Astrocyte (in vitro differentiated cells and primary cell): ENCODE results near the gene WDR6. TPM values are rescaled to one million over a fixed set of nuclear protein-coding genes. Genes with fewer than 3 reads are reported as not detected.

ENCODE experiments used
- DNase-seq: peaks from one replicate; pipeline ENCODE4 v3.0.0-alpha.2; 2010; ENCODE audit warnings: low read depth
- FAIRE-seq: peaks from 2 replicates; lab custom pipeline; 2011; peaks lifted over from hg19 to GRCh38; lab: Jason Lieb, UNC
- H2AFZ ChIP-seq: 2 replicates; pipeline ENCODE4 v1.6.0; 2012; ENCODE audit warnings: low read depth, low read length, inconsistent platforms
- H3K27ac ChIP-seq: 2 replicates; pipeline ENCODE4 v1.5.1; 2011; ENCODE audit warnings: low read depth, low read length, inconsistent platforms
- H3K27me3 ChIP-seq: 2 replicates; pipeline ENCODE4 v1.6.0; 2011; ENCODE audit warnings: low read length, inconsistent platforms; ENCODE audit not compliant: insufficient read depth
- H3K36me3 ChIP-seq: 2 replicates; pipeline ENCODE4 v1.5.1; 2011; ENCODE audit warnings: low read length, inconsistent platforms; ENCODE audit not compliant: insufficient read depth
- H3K4me1 ChIP-seq: 2 replicates; pipeline ENCODE4 v1.5.1; 2011; ENCODE audit warnings: low read length, inconsistent platforms; ENCODE audit not compliant: insufficient read depth
- H3K4me2 ChIP-seq: 2 replicates; pipeline ENCODE4 v1.6.0; 2012; ENCODE audit warnings: low read length, inconsistent platforms
- H3K4me3 ChIP-seq: 2 replicates; pipeline ENCODE4 v1.5.1; 2011; ENCODE audit warnings: low read depth, mild to moderate bottlenecking, low read length, inconsistent platforms; ENCODE audit not compliant: insufficient read depth
- H3K79me2 ChIP-seq: 2 replicates; pipeline ENCODE4 v1.6.0; 2012; ENCODE audit warnings: mild to moderate bottlenecking, low read length, inconsistent platforms; ENCODE audit not compliant: insufficient read depth
- H3K9ac ChIP-seq: 2 replicates; pipeline ENCODE4 v1.6.0; 2012; ENCODE audit warnings: mild to moderate bottlenecking, low read length, inconsistent platforms
- H3K9me3 ChIP-seq: 2 replicates; pipeline ENCODE4 v1.5.1; 2012; ENCODE audit warnings: low read depth, mild to moderate bottlenecking, low read length, inconsistent platforms; ENCODE audit not compliant: insufficient read depth
- H4K20me1 ChIP-seq: 2 replicates; pipeline ENCODE4 v1.6.0; 2012; ENCODE audit warnings: low read length, inconsistent platforms; ENCODE audit not compliant: insufficient read depth
- H3K27ac Mint-ChIP-seq: one replicate; pipeline ENCODE4 v1.8.0; 2021; ENCODE audit warnings: mild to moderate bottlenecking, mixed read lengths; ENCODE audit not compliant: unreplicated experiment
- H3K27me3 Mint-ChIP-seq: one replicate; pipeline ENCODE4 v1.8.0; 2021; ENCODE audit warnings: low read depth, mixed read lengths; ENCODE audit not compliant: unreplicated experiment
- H3K36me3 Mint-ChIP-seq: one replicate; pipeline ENCODE4 v1.8.0; 2021; ENCODE audit warnings: low read depth, mixed read lengths; ENCODE audit not compliant: unreplicated experiment
- H3K4me1 Mint-ChIP-seq: one replicate; pipeline ENCODE4 v1.8.0; 2021; ENCODE audit warnings: low read depth, mixed read lengths; ENCODE audit not compliant: unreplicated experiment
- H3K4me3 Mint-ChIP-seq: one replicate; pipeline ENCODE4 v1.8.0; 2021; ENCODE audit warnings: mild to moderate bottlenecking, moderate library complexity, mixed read lengths; ENCODE audit not compliant: unreplicated experiment
- H3K9me3 Mint-ChIP-seq: one replicate; pipeline ENCODE4 v1.8.0; 2021; ENCODE audit warnings: mild to moderate bottlenecking, mixed read lengths; ENCODE audit not compliant: unreplicated experiment
- CTCF ChIP-seq: IDR thresholded peaks from 2 replicates; pipeline ENCODE4 v1.5.1; 2011; ENCODE audit warnings: low read depth, mild to moderate bottlenecking, inconsistent platforms, low read length, moderate library complexity; ENCODE audit not compliant: insufficient read depth
- EZH2 ChIP-seq: IDR thresholded peaks from 2 replicates; pipeline ENCODE4 v1.6.1; 2012; ENCODE audit warnings: mild to moderate bottlenecking, low read length, inconsistent platforms; ENCODE audit not compliant: insufficient read depth
- total RNA-seq: library from RNA; stranded (reverse); gene quantifications from 2 replicates; pipeline ENCODE4 v1.2.1, GENCODE V29; 2021

Gene WDR6
- total RNA-seq, 1 donor from 2014 or later, result 130 TPM

- no peak for DNase-seq
- Histone ChIP-seq H3K4me2 (no peak overlapping the region), H3K27me3 (no peaks in the 10 kb centered on the region), H3K9me3 (no peaks in the 10 kb centered on the region), H3K79me2 (no peaks in the 10 kb centered on the region), H3K4me1 (no peaks in the 10 kb centered on the region), H2AFZ (no peak overlapping the region), H3K9ac (no peak overlapping the region), H3K27ac (no peak overlapping the region), H4K20me1 (peaks cover 19% of the 10 kb centered on the region), H3K4me3 (no peak overlapping the region), H3K36me3 (peaks cover 43% of the 10 kb centered on the region)
- Mint-ChIP-seq H3K4me3 (no peak overlapping the region), H3K27me3 (no peaks in the 10 kb centered on the region), H3K4me1 (peaks cover 7% of the 10 kb centered on the region), H3K9me3 (no peaks in the 10 kb centered on the region), H3K36me3 (peaks cover 28% of the 10 kb centered on the region), H3K27ac (no peak overlapping the region)
- TF ChIP-seq EZH2 (no peak), CTCF (no peak)
- no peak for FAIRE-seq
Measured at GRCh38 chr3:48982016-48982415, 25.2 kb upstream of the WDR6 start.

GRCh38 chr3:48982686-48983085, 24.5 kb upstream of the WDR6 start:
- peaks cover 40% of the 10 kb centered on the region for H3K36me3 ChIP-seq
- DNase-seq (no peak), FAIRE-seq (no peak)
- no peak overlapping the region for H3K4me2 ChIP-seq
- peaks cover 28% of the 10 kb centered on the region for H3K36me3 Mint-ChIP-seq
- H3K9me3 ChIP-seq, result no peaks in the 10 kb centered on the region
- H3K27ac ChIP-seq, result no peak overlapping the region
- no peak for TF ChIP-seq EZH2
- TF ChIP-seq CTCF, result no peak
- peaks cover 7% of the 10 kb centered on the region for H3K4me1 Mint-ChIP-seq
- H2AFZ ChIP-seq, result no peak overlapping the region
- no peaks in the 10 kb centered on the region for H3K4me1 ChIP-seq
- H3K4me3 Mint-ChIP-seq, result no peak overlapping the region
- H3K27ac Mint-ChIP-seq, result no peak overlapping the region
- no peaks in the 10 kb centered on the region for H3K27me3 ChIP-seq
- H3K9me3 Mint-ChIP-seq, result no peaks in the 10 kb centered on the region
- H3K27me3 Mint-ChIP-seq, result no peaks in the 10 kb centered on the region
- no peak overlapping the region for H3K9ac ChIP-seq
- H4K20me1 ChIP-seq, result peaks cover 19% of the 10 kb centered on the region
- no peaks in the 10 kb centered on the region for H3K79me2 ChIP-seq
- H3K4me3 ChIP-seq, result no peak overlapping the region

GRCh38 chr3:48983096-48983495, 24.1 kb upstream of the WDR6 start:
- H3K79me2 ChIP-seq, result no peaks in the 10 kb centered on the region
- H3K9ac ChIP-seq, result no peak overlapping the region
- TF ChIP-seq CTCF (no peak), EZH2 (no peak)
- peaks cover 19% of the 10 kb centered on the region for H4K20me1 ChIP-seq
- H3K27ac ChIP-seq, result no peak overlapping the region
- no peaks in the 10 kb centered on the region for H3K9me3 ChIP-seq
- H3K9me3 Mint-ChIP-seq, result no peaks in the 10 kb centered on the region
- no peaks in the 10 kb centered on the region for H3K4me1 ChIP-seq
- H2AFZ ChIP-seq, result no peak overlapping the region
- no peak overlapping the region for H3K27ac Mint-ChIP-seq
- H3K4me1 Mint-ChIP-seq, result peaks cover 9% of the 10 kb centered on the region
- FAIRE-seq (no peak), DNase-seq (no peak)
- H3K36me3 ChIP-seq, result peaks cover 36% of the 10 kb centered on the region
- no peak overlapping the region for H3K4me3 ChIP-seq
- no peaks in the 10 kb centered on the region for H3K27me3 ChIP-seq
- no peak overlapping the region for H3K4me3 Mint-ChIP-seq
- no peak overlapping the region for H3K4me2 ChIP-seq
- H3K27me3 Mint-ChIP-seq, result no peaks in the 10 kb centered on the region
- peaks cover 28% of the 10 kb centered on the region for H3K36me3 Mint-ChIP-seq
